HepG2 (cell line): ENCODE measurements around the gene KANSL1L. TPM values are rescaled to one million over a fixed set of nuclear protein-coding genes. Genes with fewer than 3 reads are reported as not detected.

Experiments
- ATAC-seq: fragments of 200-7000 bp; cut with Tn5 transposase; 3 replicates; pipeline ENCODE4 v1.9.1; 2020; ENCODE audit warnings: mild to moderate bottlenecking, moderate library complexity
- BruUV-seq: library from RNA; stranded (reverse); fragments of 400-500 nt; replicated peaks from 2 replicates; lab custom pipeline; 2021; lab: Mats Ljungman, UMichigan
- CTCF ChIA-PET: fragments of 300-600 bp; formaldehyde crosslinking; extraction: SDS; loops from one replicate; lab custom pipeline; 2021; ENCODE audit warnings: low total read pairs, inconsistent platforms, low intra/inter-chr PET ratio; lab: Yijun Ruan, JAX
- POLR2A ChIA-PET: fragments of 350-600 bp; sonication (Branson Sonifier 250); formaldehyde crosslinking; loops from one replicate; lab custom pipeline; 2020; ENCODE audit warnings: antibody characterized with exemption, inconsistent platforms; lab: Yijun Ruan, JAX
- DNase-seq: peaks from one replicate; pipeline ENCODE4 v3.0.0-alpha.2; 2015; ENCODE audit warnings: low spot score
- FAIRE-seq: peaks from 3 replicates; lab custom pipeline; 2011; peaks lifted over from hg19 to GRCh38; lab: Jason Lieb, UNC
- H2AFZ ChIP-seq: one replicate; pipeline ENCODE4 v1.6.1; 2011; ENCODE audit warnings: low read length, inconsistent platforms
- H3K27ac ChIP-seq: fragments of 300-600 bp; 3 replicates; pipeline ENCODE4 v1.8.0; 2011; ENCODE audit warnings: mixed run types, mild to moderate bottlenecking, mixed read lengths, low read length, inconsistent platforms; ENCODE audit not compliant: insufficient read depth; ENCODE audit errors: extremely low read length
- H3K27me3 ChIP-seq, 2 experiments: fragments of 200-600 bp in 1 of 2; 2 replicates in 1 of 2; 3 replicates in 1 of 2; pipeline versions ENCODE4 v1.6.0 to v1.8.0; 2011; ENCODE audit warnings: low read length in 2 of 2, mild to moderate bottlenecking in 2 of 2, moderate library complexity in 2 of 2, inconsistent platforms in 1 of 2; ENCODE audit not compliant: insufficient read depth in 2 of 2, control insufficient read depth in 1 of 2
- H3K36me3 ChIP-seq, 2 experiments: fragments of 200-600 bp in 1 of 2; replicated peaks in 1 of 2; 2 replicates in 1 of 2; 3 replicates in 1 of 2; pipeline versions ENCODE4 v1.5.1 to v1.8.0; 2011; ENCODE audit warnings: low read length in 2 of 2, inconsistent platforms in 1 of 2; ENCODE audit not compliant: insufficient read depth in 2 of 2, control insufficient read depth in 1 of 2
- H3K4me1 ChIP-seq: 2 replicates; pipeline ENCODE4 v1.5.1; 2012; ENCODE audit warnings: low read length, inconsistent platforms; ENCODE audit not compliant: insufficient read depth
- H3K4me2 ChIP-seq: 2 replicates; pipeline ENCODE4 v1.6.0; 2011; ENCODE audit warnings: low read depth, low read length, inconsistent platforms
- H3K4me3 ChIP-seq, 3 experiments: fragments of 200-600 bp in 1 of 3; sonication (generic), shearing (Covaris generic) in 1 of 3; replicated peaks in 1 of 3; 2 replicates each; pipeline ENCODE4 v1.5.1; 2011 to 2016; ENCODE audit warnings: low read length in 3 of 3, inconsistent platforms in 2 of 3, low read depth in 2 of 3, mild to moderate bottlenecking in 2 of 3, control low read depth in 1 of 3, mixed read lengths in 1 of 3; ENCODE audit not compliant: insufficient read depth in 1 of 3
- H3K79me2 ChIP-seq: one replicate; pipeline ENCODE4 v1.6.1; 2011; ENCODE audit warnings: low read length, inconsistent platforms; ENCODE audit not compliant: insufficient read depth
- H3K9ac ChIP-seq: 2 replicates; pipeline ENCODE4 v1.6.0; 2011; ENCODE audit warnings: mild to moderate bottlenecking, low read depth, low read length, inconsistent platforms; ENCODE audit not compliant: insufficient read depth
- H3K9me3 ChIP-seq: 2 replicates; pipeline ENCODE4 v1.5.1; 2012; ENCODE audit warnings: mild to moderate bottlenecking, low read length
- H4K20me1 ChIP-seq: 2 replicates; pipeline ENCODE4 v1.6.0; 2011; ENCODE audit warnings: inconsistent platforms, mild to moderate bottlenecking, low read length, moderate library complexity; ENCODE audit not compliant: insufficient read depth
- CREB3 ChIP-seq: sonication (generic); formaldehyde crosslinking; IDR thresholded peaks from 2 replicates; pipeline ENCODE4 v1.5.0; 2020; ENCODE audit warnings: missing genetic modification reagents
- GPN1 ChIP-seq: sonication (generic); formaldehyde crosslinking; IDR thresholded peaks from 2 replicates; pipeline ENCODE4 v1.5.1; 2020; ENCODE audit warnings: missing genetic modification reagents, borderline replicate concordance
- HNF4A ChIP-seq: sonication (generic); formaldehyde crosslinking; IDR thresholded peaks from 2 replicates; pipeline ENCODE4 v1.4.0; 2020; ENCODE audit warnings: missing genetic modification reagents
- HNRNPK ChIP-seq: fragments of 200-400 bp; formaldehyde crosslinking; IDR thresholded peaks from 2 replicates; pipeline ENCODE4 v1.6.1; 2018; ENCODE audit warnings: low read length, low read depth, moderate library complexity, mild to moderate bottlenecking; ENCODE audit not compliant: poor library complexity, severe bottlenecking
- JUND ChIP-seq: sonication (generic); formaldehyde crosslinking; IDR thresholded peaks from 2 replicates; pipeline ENCODE4 v1.8.0; 2022; ENCODE audit warnings: mild to moderate bottlenecking, missing genetic modification reagents
- KAT8 ChIP-seq: IDR thresholded peaks from 2 replicates; pipeline ENCODE4 v1.6.1; 2016; ENCODE audit warnings: missing genetic modification reagents, missing compliant biosample characterization
- SALL1 ChIP-seq: sonication (generic); formaldehyde crosslinking; IDR thresholded peaks from 2 replicates; pipeline ENCODE4 v1.8.0; 2022; ENCODE audit warnings: mild to moderate bottlenecking, missing genetic modification reagents
- SNAI1 ChIP-seq: sonication (generic); formaldehyde crosslinking; IDR thresholded peaks from 2 replicates; pipeline ENCODE4 v1.5.0; 2020; ENCODE audit warnings: mild to moderate bottlenecking, missing genetic modification reagents, borderline replicate concordance
- TBP ChIP-seq: sonication (generic); formaldehyde crosslinking; IDR thresholded peaks from 2 replicates; pipeline ENCODE4 v1.5.0; 2020; ENCODE audit warnings: missing genetic modification reagents
- ZC3H13 ChIP-seq: sonication (generic); formaldehyde crosslinking; IDR thresholded peaks from 2 replicates; pipeline ENCODE4 v1.8.1; 2023; ENCODE audit warnings: mild to moderate bottlenecking, missing genetic modification reagents, moderate library complexity
- ZNF3 ChIP-seq: IDR thresholded peaks from 2 replicates; pipeline ENCODE4 v1.7.0; 2017; ENCODE audit warnings: inconsistent platforms
- ZNF382 ChIP-seq: sonication (generic); formaldehyde crosslinking; IDR thresholded peaks from 2 replicates; pipeline ENCODE4 v1.5.0; 2020; ENCODE audit warnings: missing genetic modification reagents, mild to moderate bottlenecking, borderline replicate concordance
- ZNF569 ChIP-seq: sonication (generic); formaldehyde crosslinking; IDR thresholded peaks from 2 replicates; pipeline ENCODE4 v1.5.0; 2020; ENCODE audit warnings: mild to moderate bottlenecking, missing genetic modification reagents, moderate library complexity, borderline replicate concordance
- ZNF619 ChIP-seq: sonication (generic); formaldehyde crosslinking; IDR thresholded peaks from 2 replicates; pipeline ENCODE4 v1.4.0; 2020; ENCODE audit warnings: mild to moderate bottlenecking, missing genetic modification reagents
- in situ Hi-C: cut with HindIII; loops from 2 replicates; pipeline ENCODE4 v1.10.0; 2017; ENCODE audit warnings: low pct_unique_long_range_greater_than_20kb; ENCODE audit not compliant: extremely low pct_ligation_motif_present
- intact Hi-C: fragments of 100-400 bp; cut with micrococcal nuclease; formaldehyde crosslinking; loops from one replicate; pipeline ENCODE4 v1.10.0; 2022; ENCODE audit not compliant: unreplicated experiment
- polyA plus RNA-seq, 8 experiments: library from polyadenylated mRNA; depleted of rRNA in 3 of 8; stranded (reverse) in 7 of 8; unstranded in 1 of 8; fragments of >200 nt; fragmentation: Illumina TruSeq in 4 of 8; extraction: Trizol in 4 of 8; gene quantifications; 2 replicates each; pipeline versions ENCODE4 v1.2.1 to v1.2.3, GENCODE V29; 2011 to 2016; ENCODE audit warnings: low read depth in 4 of 8, missing spikeins in 1 of 8, mixed read lengths in 1 of 8; ENCODE audit not compliant: insufficient read depth in 1 of 8
- total RNA-seq, 5 experiments: library from RNA; depleted of rRNA; stranded (reverse); fragments of >200 nt; fragmentation: Illumina TruSeq; extraction: Trizol; gene quantifications; 2 replicates each; pipeline ENCODE4 v1.2.3, GENCODE V29; 2016; ENCODE audit warnings: low read depth in 1 of 5
- TF ChIP-seq, protein P1 (sequence below): sonication (generic); formaldehyde crosslinking; IDR thresholded peaks from 2 replicates; pipeline ENCODE4 v1.4.0; 2020; ENCODE audit warnings: mild to moderate bottlenecking, missing genetic modification reagents

KANSL1L gene
- total and polyA plus RNA-seq, 2 of the 13 experiments (the other 11 are each of a cell fraction or from before 2014, with no cell fraction given), result 5.4 to 10.3 TPM

- Histone ChIP-seq H3K4me3 (no peak overlapping the region), H3K9ac (no peak overlapping the region)
- POLR2A ChIA-PET, result no interaction called here
- TF ChIP-seq ZNF619 (CRISPR knock-in tag), result no peak
- TF ChIP-seq, protein P1, sequence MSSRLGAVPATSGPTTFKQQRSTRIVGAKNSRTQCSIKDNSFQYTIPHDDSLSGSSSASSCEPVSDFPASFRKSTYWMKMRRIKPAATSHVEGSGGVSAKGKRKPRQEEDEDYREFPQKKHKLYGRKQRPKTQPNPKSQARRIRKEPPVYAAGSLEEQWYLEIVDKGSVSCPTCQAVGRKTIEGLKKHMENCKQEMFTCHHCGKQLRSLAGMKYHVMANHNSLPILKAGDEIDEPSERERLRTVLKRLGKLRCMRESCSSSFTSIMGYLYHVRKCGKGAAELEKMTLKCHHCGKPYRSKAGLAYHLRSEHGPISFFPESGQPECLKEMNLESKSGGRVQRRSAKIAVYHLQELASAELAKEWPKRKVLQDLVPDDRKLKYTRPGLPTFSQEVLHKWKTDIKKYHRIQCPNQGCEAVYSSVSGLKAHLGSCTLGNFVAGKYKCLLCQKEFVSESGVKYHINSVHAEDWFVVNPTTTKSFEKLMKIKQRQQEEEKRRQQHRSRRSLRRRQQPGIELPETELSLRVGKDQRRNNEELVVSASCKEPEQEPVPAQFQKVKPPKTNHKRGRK (CRISPR knock-in tag), result no peak
- TF ChIP-seq GPN1 (CRISPR knock-in tag), result no peak
- peak; percentile 51 for TF ChIP-seq HNRNPK
- no peak for TF ChIP-seq ZNF3 (CRISPR knock-in tag)
- TF ChIP-seq KAT8 (CRISPR knock-in tag), result no peak
- TF ChIP-seq, all 625 proteins: peak for 1
- H2AFZ ChIP-seq, result no peak overlapping the region
- no peaks in the 10 kb centered on the region for H3K4me1 ChIP-seq
- no peak for FAIRE-seq
- no peaks in the 10 kb centered on the region for H4K20me1 ChIP-seq
- no peak for DNase-seq
- H3K79me2 ChIP-seq, result no peaks in the 10 kb centered on the region
- no TSS peak for BruUV-seq
- in situ Hi-C loops (no loop called here), intact Hi-C loops (no loop called here)
- no peak for ATAC-seq
- no peak overlapping the region for H3K4me2 ChIP-seq
- H3K36me3 ChIP-seq, result no peaks in the 10 kb centered on the region
- H3K27me3 ChIP-seq, result no peaks in the 10 kb centered on the region
- CTCF ChIA-PET, result no interaction called here
- no peak overlapping the region for H3K27ac ChIP-seq
- H3K9me3 ChIP-seq, result no peaks in the 10 kb centered on the region
Observed at GRCh38 chr2:210094787-210095186, 76.4 kb downstream of the KANSL1L start.

- DNase-seq (no peak), ATAC-seq (peak; percentile 70), FAIRE-seq (no peak)
- Histone ChIP-seq H3K4me2 (no peak overlapping the region), H3K27me3 (no peaks in the 10 kb centered on the region), H3K4me1 (no peaks in the 10 kb centered on the region), H3K4me3 (no peak overlapping the region), H3K9ac (no peak overlapping the region), H3K36me3 (no peaks in the 10 kb centered on the region), H3K27ac (no peak overlapping the region), H3K79me2 (no peaks in the 10 kb centered on the region), H4K20me1 (no peaks in the 10 kb centered on the region), H3K9me3 (no peaks in the 10 kb centered on the region), H2AFZ (no peak overlapping the region)
- CTCF ChIA-PET, result no interaction called here
- intact Hi-C loops (no loop called here), in situ Hi-C loops (no loop called here)
- POLR2A ChIA-PET, result no interaction called here
- no TSS peak for BruUV-seq
- TF ChIP-seq ZNF569 (CRISPR knock-in tag), result no peak
- no peak for TF ChIP-seq ZNF382 (CRISPR knock-in tag)
- no peak for TF ChIP-seq SALL1
- TF ChIP-seq ZC3H13 (CRISPR knock-in tag), result no peak
- TF ChIP-seq CREB3, result no peak
- no peak for TF ChIP-seq JUND
- no peak for TF ChIP-seq TBP (CRISPR knock-in tag)
- TF ChIP-seq SNAI1, result no peak
- TF ChIP-seq HNF4A, result no peak
Observed at GRCh38 chr2:210092791-210093190, 78.4 kb downstream of the KANSL1L start.
